Breast epithelium (tissue), 3 donors: ENCODE measurements around the gene IFI16.

Experiments
- CTCF ChIP-seq, 3 donors: fragments of 450-650 bp; IDR thresholded peaks; one replicate each; pipeline ENCODE4 v1.5.1; 2016 to 2017; ENCODE audit warnings: antibody characterized with exemption in 3 of 3, mild to moderate bottlenecking in 3 of 3, moderate library complexity in 3 of 3
- POLR2A ChIP-seq: fragments of 450-650 bp; IDR thresholded peaks from one replicate; pipeline ENCODE4 v1.6.1; 2016; ENCODE audit warnings: antibody characterized with exemption, mild to moderate bottlenecking, moderate library complexity
- POLR2AphosphoS5 ChIP-seq, 3 donors: sonication (generic); formaldehyde crosslinking; IDR thresholded peaks; one replicate each; pipeline ENCODE4 v1.6.1; 2017; ENCODE audit warnings: antibody characterized with exemption in 3 of 3

- TF ChIP-seq POLR2A (no peak), CTCF (IDR thresholded peaks at IDR 0.05) (no peak), POLR2AphosphoS5 (IDR thresholded peaks at IDR 0.05) (no peak)
Measured at GRCh38 chr1:159005676-159006075, 4.0 kb upstream of the IFI16 start.
